Stimulated activated CD8-positive, alpha-beta memory T cell treated with anti-CD3 and anti-CD28 coated beads, Interleukin-12 subunit alpha, Interleukin-12 subunit beta, amount 100 ng/mL, for 1 hour (primary cell): Measurements from ENCODE around the gene AFF3.
"Not testable (repeated sequence)": the region's sequence is repeated elsewhere in the genome, so short reads cannot be mapped to it uniquely, and the experiment has no call there.

Source experiments
- DNase-seq: peaks from one replicate; pipeline ENCODE4 v3.0.0-alpha.2; 2020; ENCODE audit warnings: low read depth

AFF3 gene

GRCh38 chr2:99524056-99524455 is 618.3 kb downstream of the AFF3 start:
- DNase-seq: no peak

- no peak for DNase-seq
Observed at GRCh38 chr2:99522157-99522556, 620.2 kb downstream of the AFF3 start.

GRCh38 chr2:99520813-99521212 is 621.6 kb downstream of the AFF3 start:
- DNase-seq: no peak

GRCh38 chr2:99520195-99520594 is 622.2 kb downstream of the AFF3 start:
- DNase-seq: no peak

- no peak for DNase-seq
Observed at GRCh38 chr2:99514357-99514756, 628.0 kb downstream of the AFF3 start.

- no peak for DNase-seq
Observed at GRCh38 chr2:99512181-99512591, 630.2 kb downstream of the AFF3 start.

GRCh38 chr2:99509387-99509786 is 633.0 kb downstream of the AFF3 start:
- DNase-seq: no peak

GRCh38 chr2:99507937-99508818 is 634.2 kb downstream of the AFF3 start:
- no peak for DNase-seq

- no peak for DNase-seq
Observed at GRCh38 chr2:99504844-99505584, 637.4 kb downstream of the AFF3 start.

- not testable (repeated sequence) for DNase-seq
Observed at GRCh38 chr2:99503662-99504416, 638.6 kb downstream of the AFF3 start.

GRCh38 chr2:99496021-99496420 is 646.4 kb downstream of the AFF3 start:
- no peak for DNase-seq
